Activated CD4-positive, alpha-beta T cell treated with anti-CD3 and anti-CD28 coated beads for 36 hours (primary cell): ENCODE measurements around the gene COL4A1. TPM values are rescaled to one million over a fixed set of nuclear protein-coding genes. Genes with fewer than 3 reads are reported as not detected.

ENCODE experiments used
- ATAC-seq: fragments of 200-7000 bp; cut with Tn5 transposase; one replicate; pipeline ENCODE4 v1.10.0; 2021; ENCODE audit warnings: mild to moderate bottlenecking, moderate library complexity
- CTCF ChIA-PET: fragments of 350-600 bp; sonication (Branson Sonifier 250); formaldehyde crosslinking; loops from one replicate; lab custom pipeline; 2021; ENCODE audit warnings: antibody characterized with exemption; lab: Charles Lee
- POLR2A ChIA-PET: fragments of 350-600 bp; sonication (Branson Sonifier 250); formaldehyde crosslinking; loops from one replicate; lab custom pipeline; 2021; ENCODE audit warnings: antibody characterized with exemption, inconsistent platforms; lab: Charles Lee
- DNase-seq: peaks from one replicate; pipeline ENCODE4 v3.0.0-alpha.2; 2020
- H3K27ac Mint-ChIP-seq: one replicate; pipeline ENCODE4 v1.8.0; 2021; ENCODE audit warnings: mixed read lengths
- H3K27me3 Mint-ChIP-seq: one replicate; pipeline ENCODE4 v1.8.0; 2021; ENCODE audit warnings: mixed read lengths
- H3K36me3 Mint-ChIP-seq: one replicate; pipeline ENCODE4 v1.8.0; 2021; ENCODE audit warnings: low read depth, mixed read lengths
- H3K4me1 Mint-ChIP-seq: one replicate; pipeline ENCODE4 v1.8.0; 2021; ENCODE audit warnings: mixed read lengths
- H3K4me3 Mint-ChIP-seq: one replicate; pipeline ENCODE4 v1.8.0; 2021; ENCODE audit warnings: mild to moderate bottlenecking, moderate library complexity, mixed read lengths
- H3K9me3 Mint-ChIP-seq: one replicate; pipeline ENCODE4 v1.8.0; 2021; ENCODE audit warnings: low read depth, mixed read lengths
- intact Hi-C, 2 experiments: fragments of 100-400 bp; cut with DNase I in 1 of 2; cut with micrococcal nuclease in 1 of 2; formaldehyde crosslinking; loops; one replicate each; pipeline versions ENCODE4 v1.14.2 to v1.15.1; 2022 to 2024; cut with DNase I, micrococcal nuclease
- total RNA-seq, 2 experiments: library from RNA; stranded (reverse); gene quantifications; one replicate each; pipeline ENCODE4 v1.2.3, GENCODE V29; 2021

Gene COL4A1
- total RNA-seq, 2 experiments from 2014 or later, result 0.14 TPM; not detected in 1

DNA sequence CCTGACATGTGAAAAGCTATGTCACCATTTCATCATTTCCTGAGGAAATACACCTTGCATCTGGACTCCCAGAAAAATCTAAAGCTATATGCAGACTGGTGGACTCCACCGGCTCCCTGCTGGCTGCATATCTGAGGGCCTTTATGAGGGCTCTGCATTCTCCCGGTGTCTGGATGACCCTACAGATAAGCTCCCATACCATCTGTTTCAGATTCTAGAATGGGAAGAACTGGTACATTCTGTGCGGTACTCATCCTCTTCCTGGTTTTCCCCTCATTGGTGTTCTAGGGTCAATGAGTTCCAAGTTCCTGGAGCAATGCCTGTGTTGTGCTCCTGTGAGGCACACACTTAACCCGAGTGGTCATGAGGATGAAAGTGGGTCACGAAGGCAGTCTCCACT is 60.4 kb downstream of the COL4A1 start:
- ChIA-PET CTCF (interaction anchor here (1.0 kb wide), 1 partner anchor 27 kb away, joined by 3 read pairs; no protein-coding TSS in a partner anchor), POLR2A (no interaction called here)
- H3K9me3 Mint-ChIP-seq, result no peaks in the 10 kb centered on the region
- H3K4me3 Mint-ChIP-seq, result no peak overlapping the region
- no peaks in the 10 kb centered on the region for H3K36me3 Mint-ChIP-seq
- intact Hi-C loops, result no loop called here
- H3K27me3 Mint-ChIP-seq, result peaks cover 17% of the 10 kb centered on the region
- DNase-seq, result no peak
- H3K27ac Mint-ChIP-seq, result no peak overlapping the region
- no peak for ATAC-seq
- no peaks in the 10 kb centered on the region for H3K4me1 Mint-ChIP-seq

DNA sequence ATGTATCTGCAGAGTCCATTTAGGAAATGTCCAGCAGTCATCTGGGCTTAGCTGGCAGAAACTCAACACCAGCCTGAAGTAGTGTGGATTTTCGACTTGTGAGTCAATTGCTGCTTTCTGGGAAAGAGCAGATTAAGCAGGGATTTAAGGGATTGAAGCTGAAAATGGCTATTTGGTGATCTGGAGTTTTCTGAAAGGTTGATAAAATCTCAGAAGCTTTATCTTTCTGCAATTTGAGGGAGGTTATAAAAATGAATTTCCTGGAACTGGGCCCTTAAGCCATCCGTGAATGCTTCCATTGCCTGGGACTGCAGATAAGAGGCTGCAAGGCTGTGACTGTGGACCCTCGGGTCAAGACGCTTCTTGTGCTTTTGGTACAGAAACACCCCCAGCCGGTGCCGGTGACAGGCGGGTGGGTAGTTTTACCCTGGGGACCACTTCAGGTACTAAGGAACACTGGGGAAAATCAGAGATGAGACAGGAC is 61.5 kb downstream of the COL4A1 start:
- intact Hi-C loops, result no loop called here
- Mint-ChIP-seq H3K9me3 (no peaks in the 10 kb centered on the region), H3K36me3 (no peaks in the 10 kb centered on the region), H3K27me3 (peaks cover 20% of the 10 kb centered on the region), H3K27ac (no peak overlapping the region), H3K4me3 (no peak overlapping the region), H3K4me1 (no peaks in the 10 kb centered on the region)
- ChIA-PET POLR2A (no interaction called here), CTCF (interaction anchor here (0.7 kb wide), 2 partner anchors 185 to 210 kb away, joined by 3 to 4 read pairs; no protein-coding TSS in a partner anchor)
- no peak for ATAC-seq
- no peak for DNase-seq

DNA sequence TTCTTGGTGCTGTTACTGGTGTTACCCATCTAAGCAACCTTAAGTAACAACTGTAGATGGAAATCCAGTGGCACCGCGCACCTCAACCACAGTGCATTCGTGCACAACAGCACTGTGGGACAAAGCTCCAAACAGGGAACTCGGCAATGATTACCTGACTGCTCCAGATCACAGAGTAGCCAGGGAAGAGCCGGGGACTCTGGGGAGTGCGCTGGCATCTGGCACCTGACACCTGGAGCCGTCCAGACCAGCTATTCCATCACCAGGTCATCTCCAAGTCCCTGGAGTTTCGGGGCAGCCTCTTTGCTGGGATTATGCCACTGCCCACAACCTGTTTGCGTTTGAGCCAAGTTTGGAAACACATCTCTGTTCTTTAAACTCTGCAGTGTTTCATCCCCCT is 62.0 kb downstream of the COL4A1 start:
- Mint-ChIP-seq H3K27me3 (peaks cover 18% of the 10 kb centered on the region), H3K4me3 (no peak overlapping the region), H3K9me3 (no peaks in the 10 kb centered on the region), H3K4me1 (no peaks in the 10 kb centered on the region), H3K36me3 (no peaks in the 10 kb centered on the region), H3K27ac (no peak overlapping the region)
- POLR2A ChIA-PET, result no interaction called here
- no peak for ATAC-seq
- no peak for DNase-seq
- CTCF ChIA-PET, result interaction anchor here (0.7 kb wide), 1 partner anchor 185 kb away, joined by 3 read pairs; no protein-coding TSS in a partner anchor
- intact Hi-C loops, result no loop called here

DNA sequence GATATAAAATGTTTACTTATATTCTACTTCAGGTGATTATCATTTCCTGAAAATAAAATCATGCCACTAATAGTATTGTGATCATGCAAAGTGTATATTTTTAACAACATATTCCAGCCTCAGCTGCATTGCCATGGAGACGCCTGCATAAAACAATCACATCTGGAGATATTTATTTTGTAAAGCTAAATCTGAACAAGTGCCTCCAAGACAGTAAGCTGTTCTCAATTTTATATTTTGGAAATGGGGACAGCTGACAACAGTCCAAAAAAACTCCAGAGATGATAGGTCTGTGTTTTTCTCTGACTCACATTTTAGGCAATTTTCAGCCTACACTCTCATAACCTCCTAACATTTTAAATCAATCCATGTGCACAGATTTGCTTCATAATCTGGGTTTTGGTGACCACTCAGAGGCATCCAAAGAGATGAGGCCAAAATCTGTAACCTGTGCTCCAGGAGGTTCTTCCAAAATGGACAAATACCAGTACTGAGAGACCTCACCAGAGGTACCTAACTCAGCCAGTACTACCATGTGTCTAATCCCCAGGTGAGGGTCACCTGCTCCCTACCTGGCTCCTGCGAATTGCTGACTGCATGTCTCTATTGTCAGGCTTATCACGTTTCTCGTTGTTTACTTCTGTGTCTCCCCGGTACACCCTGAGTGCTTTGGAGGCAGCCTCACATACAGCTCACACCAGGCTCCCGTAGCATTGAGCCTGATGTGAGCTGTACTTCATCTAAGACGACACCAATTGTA is 62.7 kb downstream of the COL4A1 start:
- ATAC-seq, result no peak
- ChIA-PET CTCF (no interaction called here), POLR2A (no interaction called here)
- no peak for DNase-seq
- intact Hi-C loops, result no loop called here
- no peak overlapping the region for H3K27ac Mint-ChIP-seq
- no peak overlapping the region for H3K4me3 Mint-ChIP-seq
- peaks cover 22% of the 10 kb centered on the region for H3K27me3 Mint-ChIP-seq
- no peaks in the 10 kb centered on the region for H3K9me3 Mint-ChIP-seq
- H3K4me1 Mint-ChIP-seq, result no peaks in the 10 kb centered on the region
- no peaks in the 10 kb centered on the region for H3K36me3 Mint-ChIP-seq

GRCh38 chr13:110242615-110243014 is 64.3 kb downstream of the COL4A1 start:
- H3K9me3 Mint-ChIP-seq, result no peaks in the 10 kb centered on the region
- ATAC-seq (no peak), DNase-seq (no peak)
- intact Hi-C loops, result no loop called here
- ChIA-PET CTCF (no interaction called here), POLR2A (no interaction called here)
- H3K4me3 Mint-ChIP-seq, result no peak overlapping the region
- H3K36me3 Mint-ChIP-seq, result no peaks in the 10 kb centered on the region
- no peak overlapping the region for H3K27ac Mint-ChIP-seq
- peaks cover 25% of the 10 kb centered on the region for H3K27me3 Mint-ChIP-seq
- no peaks in the 10 kb centered on the region for H3K4me1 Mint-ChIP-seq

GRCh38 chr13:110240943-110241342 is 66.0 kb downstream of the COL4A1 start:
- ChIA-PET CTCF (no interaction called here), POLR2A (no interaction called here)
- no peak overlapping the region for H3K27ac Mint-ChIP-seq
- H3K36me3 Mint-ChIP-seq, result no peaks in the 10 kb centered on the region
- no peaks in the 10 kb centered on the region for H3K4me1 Mint-ChIP-seq
- DNase-seq, result no peak
- peaks cover 23% of the 10 kb centered on the region for H3K27me3 Mint-ChIP-seq
- no peak overlapping the region for H3K4me3 Mint-ChIP-seq
- intact Hi-C loops, result no loop called here
- no peak for ATAC-seq
- no peaks in the 10 kb centered on the region for H3K9me3 Mint-ChIP-seq

DNA sequence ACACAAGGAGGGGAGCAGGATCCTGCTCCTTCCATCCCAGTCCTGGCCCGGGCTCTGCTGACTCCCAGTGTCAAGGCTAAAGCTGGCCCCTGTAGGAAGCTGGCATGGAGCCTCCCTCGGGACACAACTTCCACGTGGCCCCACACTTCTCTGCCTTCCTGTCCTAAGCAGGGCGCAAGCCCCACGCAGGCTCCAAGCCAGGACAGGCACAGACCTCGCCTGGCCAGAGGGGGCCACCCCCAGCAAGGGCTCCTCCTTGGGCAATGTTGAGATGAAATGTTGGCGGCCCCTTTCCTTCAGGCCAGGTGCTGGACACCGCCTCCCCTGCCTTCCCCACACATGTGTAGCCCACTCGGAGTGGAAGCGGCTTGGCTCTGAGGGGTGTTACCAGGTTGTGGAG is 66.6 kb downstream of the COL4A1 start:
- Mint-ChIP-seq H3K27me3 (peaks cover 20% of the 10 kb centered on the region), H3K4me1 (no peaks in the 10 kb centered on the region), H3K9me3 (no peaks in the 10 kb centered on the region), H3K36me3 (no peaks in the 10 kb centered on the region), H3K27ac (no peak overlapping the region), H3K4me3 (no peak overlapping the region)
- ATAC-seq (no peak), DNase-seq (no peak)
- ChIA-PET CTCF (interaction anchor here (1.2 kb wide), 1 partner anchor 20 kb away, joined by 3 read pairs; no protein-coding TSS in a partner anchor), POLR2A (no interaction called here)
- intact Hi-C loops, result no loop called here

- H3K9me3 Mint-ChIP-seq, result no peaks in the 10 kb centered on the region
- H3K4me3 Mint-ChIP-seq, result no peak overlapping the region
- H3K36me3 Mint-ChIP-seq, result no peaks in the 10 kb centered on the region
- no peak overlapping the region for H3K27ac Mint-ChIP-seq
- ChIA-PET CTCF (interaction anchor here (1.2 kb wide), 1 partner anchor 19 kb away, joined by 3 read pairs; no protein-coding TSS in a partner anchor), POLR2A (no interaction called here)
- peaks cover 19% of the 10 kb centered on the region for H3K27me3 Mint-ChIP-seq
- no peaks in the 10 kb centered on the region for H3K4me1 Mint-ChIP-seq
- intact Hi-C loops, result no loop called here
- ATAC-seq (no peak), DNase-seq (no peak)
These were observed 67.5 kb downstream of the COL4A1 start for GRCh38 chr13:110239280-110240125.

- no peak for ATAC-seq
- peaks cover 19% of the 10 kb centered on the region for H3K27me3 Mint-ChIP-seq
- no peaks in the 10 kb centered on the region for H3K36me3 Mint-ChIP-seq
- POLR2A ChIA-PET, result no interaction called here
- intact Hi-C loops, result no loop called here
- CTCF ChIA-PET, result no interaction called here
- no peaks in the 10 kb centered on the region for H3K9me3 Mint-ChIP-seq
- H3K4me3 Mint-ChIP-seq, result no peak overlapping the region
- no peaks in the 10 kb centered on the region for H3K4me1 Mint-ChIP-seq
- no peak for DNase-seq
- H3K27ac Mint-ChIP-seq, result no peak overlapping the region
These were observed 68.2 kb downstream of the COL4A1 start for GRCh38 chr13:110238818-110239195.

- no peak overlapping the region for H3K4me3 Mint-ChIP-seq
- H3K27ac Mint-ChIP-seq, result no peak overlapping the region
- POLR2A ChIA-PET, result no interaction called here
- H3K36me3 Mint-ChIP-seq, result no peaks in the 10 kb centered on the region
- ATAC-seq (no peak), DNase-seq (no peak)
- peaks cover 25% of the 10 kb centered on the region for H3K27me3 Mint-ChIP-seq
- intact Hi-C loops, result no loop called here
- no peaks in the 10 kb centered on the region for H3K4me1 Mint-ChIP-seq
- CTCF ChIA-PET, result no interaction called here
- no peaks in the 10 kb centered on the region for H3K9me3 Mint-ChIP-seq
These were observed 68.8 kb downstream of the COL4A1 start for GRCh38 chr13:110237875-110238817.

DNA sequence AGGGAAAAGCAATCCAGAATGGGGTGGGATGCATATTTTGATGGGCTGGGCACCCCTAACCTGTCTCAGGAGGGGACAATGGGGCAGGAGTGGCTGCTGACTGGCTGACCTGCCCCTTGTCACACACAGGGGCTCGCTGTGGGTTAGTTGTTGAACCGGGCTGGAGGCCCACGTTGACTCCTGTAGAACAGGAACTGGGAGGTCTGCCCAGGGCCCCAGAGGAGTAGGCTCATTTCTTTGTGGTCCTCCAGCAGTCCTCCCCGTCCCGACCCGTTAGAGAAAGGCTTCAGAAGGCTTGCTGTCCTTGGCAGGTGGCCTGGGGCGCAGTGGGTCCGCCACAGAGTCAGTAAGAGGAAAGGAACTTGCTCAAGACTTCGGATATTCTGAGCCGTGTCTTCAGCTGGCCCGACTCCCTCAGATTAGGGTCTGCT is 70.1 kb downstream of the COL4A1 start:
- ATAC-seq, result no peak
- POLR2A ChIA-PET, result no interaction called here
- H3K4me3 Mint-ChIP-seq, result no peak overlapping the region
- no peaks in the 10 kb centered on the region for H3K4me1 Mint-ChIP-seq
- peaks cover 26% of the 10 kb centered on the region for H3K27me3 Mint-ChIP-seq
- intact Hi-C loops, result no loop called here
- no peak for DNase-seq
- no peak overlapping the region for H3K27ac Mint-ChIP-seq
- no peaks in the 10 kb centered on the region for H3K36me3 Mint-ChIP-seq
- no peaks in the 10 kb centered on the region for H3K9me3 Mint-ChIP-seq
- CTCF ChIA-PET, result no interaction called here
